Heart left ventricle (tissue), 16 donors: ENCODE results near the gene PRDM8. TPM values are rescaled to one million over a fixed set of nuclear protein-coding genes. Genes with fewer than 3 reads are reported as not detected.
A peak's percentile ranks its signal among the peaks of the same experiment; 100 is the strongest.

Source experiments
- ATAC-seq, 4 donors: fragments of 200-7000 bp; cut with Tn5 transposase; one replicate each; pipeline ENCODE4 v1.9.1; 2020 to 2022; ENCODE audit warnings: moderate library complexity in 4 of 4, mild to moderate bottlenecking in 3 of 4, moderate number of reproducible peaks in 1 of 4
- DNase-seq, 5 donors: peaks; one replicate each; pipeline ENCODE4 v3.0.0-alpha.2; 2020
- H3K27ac ChIP-seq, 12 donors: fragments of 200-600 bp; sonication (generic) in 4 of 12; one replicate each; pipeline versions ENCODE4 v1.5.0 to v1.8.0; 2016 to 2022; ENCODE audit warnings: mild to moderate bottlenecking in 2 of 12
- H3K27me3 ChIP-seq, 9 donors: fragments of 200-600 bp; sonication (generic) in 2 of 9; one replicate each; pipeline versions ENCODE4 v1.5.1 to v1.8.0; 2016 to 2022; ENCODE audit warnings: mild to moderate bottlenecking in 3 of 9
- H3K36me3 ChIP-seq, 9 donors: fragments of 200-600 bp; sonication (generic) in 2 of 9; one replicate each; pipeline versions ENCODE4 v1.5.0 to v1.8.0; 2018 to 2022; ENCODE audit warnings: mild to moderate bottlenecking in 2 of 9
- H3K4me1 ChIP-seq, 12 donors: fragments of 200-600 bp; sonication (generic) in 4 of 12; one replicate each; pipeline versions ENCODE4 v1.5.0 to v1.8.0; 2016 to 2022; ENCODE audit warnings: mild to moderate bottlenecking in 3 of 12
- H3K4me3 ChIP-seq, 12 donors: fragments of 200-600 bp; sonication (generic) in 4 of 12; one replicate each; pipeline versions ENCODE4 v1.5.0 to v1.8.0; 2017 to 2022; ENCODE audit warnings: mild to moderate bottlenecking in 9 of 12, moderate library complexity in 4 of 12
- H3K9me3 ChIP-seq, 12 donors: fragments of 200-600 bp; sonication (generic) in 4 of 12; one replicate each; pipeline versions ENCODE4 v1.5.0 to v1.8.0; 2016 to 2022; ENCODE audit warnings: mild to moderate bottlenecking in 1 of 12
- POLR2A ChIP-seq, 2 donors: fragments of 450-650 bp; IDR thresholded peaks; one replicate each; pipeline ENCODE4 v1.6.1; 2017; ENCODE audit warnings: antibody characterized with exemption in 2 of 2, mild to moderate bottlenecking in 2 of 2, moderate library complexity in 2 of 2
- WGBS, 4 donors: extraction: QIAGEN DNeasy Blood & Tissue Kit in 2 of 4; methylation state at CpG; one replicate each; pipeline versions ENCODE4 v1.1.5 to v1.1.7; 2013 to 2018; 5-methylcytosine and 5-hydroxymethylcytosine counted together
- intact Hi-C, 10 donors: fragments of 100-400 bp; cut with DNase I; formaldehyde crosslinking; loops; one replicate each; pipeline versions ENCODE4 v1.11.1 to v1.14.2; 2022
- long read RNA-seq, 3 donors: library from polyadenylated mRNA; unstranded; transcript quantifications; one replicate each; pipeline ENCODE4 v2.0.0, GENCODE V29; 2020 to 2021
- polyA plus RNA-seq, 2 donors: library from polyadenylated mRNA; stranded (reverse); fragments of 200-250 nt; gene quantifications; one replicate each; pipeline ENCODE4 v1.2.3, GENCODE V29; 2013
- total RNA-seq, 9 donors: library from RNA; depleted of rRNA in 2 of 9; stranded (reverse); fragments of >200 nt in 2 of 9; fragmentation: NEBNext Ultra II Directional in 3 of 9; extraction: Animal tissue kit (Norgen Biotek cat#: 25700) in 3 of 9; gene quantifications; one replicate each; pipeline versions ENCODE4 v1.1.0 to v1.2.4, GENCODE V29; 2016 to 2023
- TF ChIP-seq, protein P1 (sequence below), 12 donors: fragments of 200-600 bp; sonication (generic) in 4 of 12; IDR thresholded peaks; one replicate each; pipeline versions ENCODE4 v1.5.0 to v1.8.0; 2018 to 2022; ENCODE audit warnings: antibody characterized with exemption in 12 of 12, mild to moderate bottlenecking in 5 of 12
- donor health status: ischemic (EF 13 %, LVEDD 7.1; RV severe dilation, severe dysfunction).
- donor health status: healthy with polysubstance abuse.
- donor health status: DM: no; HTN: yes; CAD: no.
- donor health status: DM: no; HTN: no; CAD: no.
- donor health status: ischemic (EF 25% LVEDD 6.9; RV normal size, moderate dysfunction).
- donor health status: ischemic (EF 25% LVEDD 5.7; RV mildly dilated, moderate dysfunction).
- donor health status: healthy.
- donor health status: DM: yes; HTN: yes; CAD: no.
- donor health status: ischemic (EF 35%, LVEDD 5.7; RV mildly dilated, moderate dysfunction).
- donor health status: nonischemic (EF 11% LVEDD 7.7; RV severe dilation, severe dysfunction).
- donor health status: DM: yes; HTN: yes; CAD: no.
- donor health status: PGD.
- donor health status: ischemic (EF 29% LVEDD 5.4; RV normal size, mild dysfunction).
- donor health status: nonischemic (EF 23%, LVEDD 6.1; RV moderate dilation, normal function).

The PRDM8 gene
- 1 to 10 TPM in 4 of 9 donors, under 1 TPM in 5; 0.39 to 1.9 (median 0.84) TPM for total RNA-seq
- polyA plus RNA-seq: under 1 TPM; 0.26 to 0.76 TPM
- long read RNA-seq, donor 1, partial matches to known transcripts: 0 of 1 reads
- long read RNA-seq, donor 1, other reads (novel, unspliced or antisense): 1 of 1 reads
- long read RNA-seq, donor 2: 0 reads
- long read RNA-seq, donor 3: 0 reads

DNA sequence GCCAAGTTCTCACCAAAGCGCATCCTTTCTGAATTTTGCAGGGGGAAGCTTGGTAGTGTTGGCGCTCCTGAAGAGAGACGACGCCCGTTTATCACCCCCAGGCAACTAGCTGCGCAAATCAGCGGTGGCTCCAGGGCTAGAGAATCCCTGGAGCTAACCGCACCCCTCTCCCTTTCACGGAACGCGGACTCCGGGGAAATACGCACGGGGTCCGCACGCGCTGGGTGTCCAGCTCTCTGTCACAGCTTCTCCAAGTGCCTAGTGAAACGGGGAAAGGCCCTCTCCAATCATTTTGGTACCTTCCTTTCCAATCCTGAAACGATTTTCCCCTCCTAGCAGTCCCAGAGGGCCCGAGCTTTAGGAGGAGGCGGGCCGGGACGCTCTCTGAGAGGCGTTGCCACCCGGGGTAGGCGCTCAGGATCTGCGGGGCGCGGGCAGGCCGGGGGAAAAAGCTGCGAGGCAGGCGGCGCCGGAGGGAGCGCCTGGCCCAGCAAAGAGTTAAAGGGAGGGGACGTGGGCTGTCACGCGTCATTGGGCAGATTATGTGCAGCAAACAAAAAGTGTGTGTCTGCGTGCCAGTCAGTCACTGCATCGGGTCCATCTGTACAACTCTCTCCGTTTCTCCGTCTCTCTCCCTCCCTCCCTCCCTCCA is at the start of gene PRDM8:
Gene PRDM8 (plus strand): TSS at position 582 of the 652 bp plus-strand sequence. CDS start 2,578 bp downstream, outside the sequence.
- peak within 1 kb of the TSS in 11 of 12 donors; percentile 12 to 54 (median 42) for H3K4me3 ChIP-seq
- no peak for DNase-seq
- peaks cover 0 to 27% (median 4%) of the 10 kb centered on the region in 12 donors for H3K4me1 ChIP-seq
- 13 to 21% (median 17%) methylated on average over 41 to 42 of the region's 42 CpGs for WGBS, 4 donors
- no peaks in the 10 kb centered on the region for H3K9me3 ChIP-seq
- ATAC-seq: peak in 1 of 4 donors; percentile 39
- TF ChIP-seq POLR2A (IDR thresholded peaks at IDR 0.05): no peak
- TF ChIP-seq, protein P1, sequence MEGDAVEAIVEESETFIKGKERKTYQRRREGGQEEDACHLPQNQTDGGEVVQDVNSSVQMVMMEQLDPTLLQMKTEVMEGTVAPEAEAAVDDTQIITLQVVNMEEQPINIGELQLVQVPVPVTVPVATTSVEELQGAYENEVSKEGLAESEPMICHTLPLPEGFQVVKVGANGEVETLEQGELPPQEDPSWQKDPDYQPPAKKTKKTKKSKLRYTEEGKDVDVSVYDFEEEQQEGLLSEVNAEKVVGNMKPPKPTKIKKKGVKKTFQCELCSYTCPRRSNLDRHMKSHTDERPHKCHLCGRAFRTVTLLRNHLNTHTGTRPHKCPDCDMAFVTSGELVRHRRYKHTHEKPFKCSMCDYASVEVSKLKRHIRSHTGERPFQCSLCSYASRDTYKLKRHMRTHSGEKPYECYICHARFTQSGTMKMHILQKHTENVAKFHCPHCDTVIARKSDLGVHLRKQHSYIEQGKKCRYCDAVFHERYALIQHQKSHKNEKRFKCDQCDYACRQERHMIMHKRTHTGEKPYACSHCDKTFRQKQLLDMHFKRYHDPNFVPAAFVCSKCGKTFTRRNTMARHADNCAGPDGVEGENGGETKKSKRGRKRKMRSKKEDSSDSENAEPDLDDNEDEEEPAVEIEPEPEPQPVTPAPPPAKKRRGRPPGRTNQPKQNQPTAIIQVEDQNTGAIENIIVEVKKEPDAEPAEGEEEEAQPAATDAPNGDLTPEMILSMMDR (IDR thresholded peaks at IDR 0.05): no peak
- intact Hi-C loops: loop anchor here in 1 of 10 donors (10.0 kb wide), 1 partner anchor 122 kb away; the partner anchor contains the start of gene ANTXR2
- H3K36me3 ChIP-seq: no peaks in the 10 kb centered on the region
- H3K27me3 ChIP-seq: peaks cover 0 to 81% (median 49%) of the 10 kb centered on the region in 9 donors
- no peak within 1 kb of the TSS for H3K27ac ChIP-seq

DNA sequence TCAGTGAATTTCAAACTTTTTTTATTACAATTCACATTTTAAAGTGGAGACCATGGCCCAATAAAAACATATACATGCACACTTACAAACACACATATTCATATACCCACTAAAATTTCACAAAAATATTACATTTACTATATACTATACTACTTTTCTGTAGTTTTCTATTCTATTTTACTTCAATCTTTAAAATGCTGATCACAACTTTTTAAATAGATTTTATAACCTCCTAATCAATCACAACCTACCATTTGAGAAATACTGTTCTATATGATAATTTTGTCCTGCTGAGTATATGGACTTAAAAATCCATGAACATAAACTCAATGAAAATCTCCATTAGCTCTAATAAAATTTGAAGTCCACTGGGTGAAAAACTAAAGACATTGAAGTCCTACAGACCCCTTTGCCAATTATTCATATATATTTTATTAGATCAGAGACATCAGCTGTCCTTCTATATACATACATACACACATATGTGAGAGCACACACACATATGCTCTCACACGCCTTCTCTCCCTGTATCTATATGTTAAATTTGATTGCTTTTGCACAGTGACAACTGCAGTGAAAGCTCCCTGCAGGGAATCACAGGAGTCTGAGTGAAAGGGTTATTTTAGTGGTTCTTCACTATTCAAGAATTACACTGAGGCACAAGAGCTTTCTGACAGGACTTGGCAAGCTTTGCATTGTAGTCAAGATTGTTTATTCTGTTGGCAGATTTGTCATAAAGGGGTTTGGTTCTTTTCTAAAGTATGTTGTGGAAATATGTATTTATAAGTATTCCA is 46.7 kb upstream of the PRDM8 start:
- intact Hi-C loops: no loop called here
- H3K27ac ChIP-seq: no peak overlapping the region
- 85 to 100% (median 90%) methylated on average over 1 of the region's 1 CpG for WGBS, 4 donors

DNA sequence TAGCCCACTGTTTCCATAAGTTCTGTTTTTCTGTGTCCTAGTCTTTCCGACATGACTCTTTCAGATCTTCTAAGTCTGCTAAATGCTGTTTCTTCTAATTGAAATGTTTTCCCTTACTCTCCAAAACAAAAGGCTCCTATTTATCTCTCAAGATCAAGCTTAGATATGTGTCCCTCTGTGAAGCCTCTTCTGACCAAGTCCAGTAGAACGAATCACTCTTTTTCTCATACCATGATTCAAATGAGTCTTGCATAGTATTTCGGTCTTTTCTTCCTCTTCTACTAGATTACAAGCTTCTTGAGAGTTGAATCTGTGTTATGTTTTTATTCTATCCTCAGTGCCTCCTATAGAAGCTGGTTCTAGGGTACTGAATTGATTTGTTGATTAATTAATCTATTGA is 45.3 kb upstream of the PRDM8 start:
- H3K27ac ChIP-seq: no peak overlapping the region
- DNase-seq (no peak), ATAC-seq (no peak)
- no peaks in the 10 kb centered on the region for H3K9me3 ChIP-seq
- H3K27me3 ChIP-seq: no peaks in the 10 kb centered on the region
- WGBS, 4 donors: 90 to 94% (median 92%) methylated on average over 3 of the region's 3 CpGs
- H3K36me3 ChIP-seq: no peaks in the 10 kb centered on the region
- intact Hi-C loops: no loop called here
- TF ChIP-seq, protein P1 (IDR thresholded peaks at IDR 0.05): no peak
- no peak for TF ChIP-seq POLR2A (IDR thresholded peaks at IDR 0.05)
- H3K4me1 ChIP-seq: peaks cover 0 to 6% (median 0%) of the 10 kb centered on the region in 12 donors
- no peak overlapping the region for H3K4me3 ChIP-seq

More for the DNA sequence above, 46.7 kb upstream of the PRDM8 start:
- DNase-seq (no peak), ATAC-seq (no peak)
- TF ChIP-seq, protein P1 (IDR thresholded peaks at IDR 0.05): no peak
- TF ChIP-seq POLR2A (IDR thresholded peaks at IDR 0.05): no peak
- H3K27me3 ChIP-seq: no peaks in the 10 kb centered on the region
- no peaks in the 10 kb centered on the region for H3K36me3 ChIP-seq
- H3K9me3 ChIP-seq: no peaks in the 10 kb centered on the region
- H3K4me1 ChIP-seq: peaks cover 0 to 6% (median 0%) of the 10 kb centered on the region in 12 donors
- H3K4me3 ChIP-seq: no peak overlapping the region
